AG09319 (cell line): ENCODE data around the gene RGL1.

Experiments
- DNase-seq: peaks from one replicate; pipeline ENCODE4 v3.0.0-alpha.2; 2010; ENCODE audit warnings: low read depth; ENCODE audit errors: extremely low read depth
- TF ChIP-seq, protein P1 (sequence below): IDR thresholded peaks from 2 replicates; pipeline ENCODE4 v1.5.1; 2011; ENCODE audit warnings: low read depth, mild to moderate bottlenecking, inconsistent platforms, low read length, moderate library complexity

Gene RGL1

DNA sequence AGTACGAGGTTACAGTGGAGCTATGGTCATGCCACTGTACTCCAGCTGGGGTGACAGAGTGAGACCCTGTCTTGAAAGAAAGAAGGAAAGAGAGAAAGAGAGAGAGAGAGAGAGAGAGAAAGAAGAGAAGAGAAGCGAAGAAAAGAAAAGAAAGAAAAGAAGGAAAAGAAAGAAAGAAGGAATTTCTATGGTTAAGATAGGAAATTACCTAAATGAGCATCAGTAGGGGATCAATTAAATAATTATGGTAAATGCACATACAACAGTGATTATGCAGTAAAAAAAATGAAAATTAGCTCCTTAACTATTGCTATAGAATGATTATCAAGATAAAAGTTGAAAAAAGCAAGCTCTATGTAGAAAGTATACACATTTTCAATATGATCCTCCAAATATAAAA is 172.8 kb downstream of the RGL1 start:
- no peak for DNase-seq
- TF ChIP-seq, protein P1, sequence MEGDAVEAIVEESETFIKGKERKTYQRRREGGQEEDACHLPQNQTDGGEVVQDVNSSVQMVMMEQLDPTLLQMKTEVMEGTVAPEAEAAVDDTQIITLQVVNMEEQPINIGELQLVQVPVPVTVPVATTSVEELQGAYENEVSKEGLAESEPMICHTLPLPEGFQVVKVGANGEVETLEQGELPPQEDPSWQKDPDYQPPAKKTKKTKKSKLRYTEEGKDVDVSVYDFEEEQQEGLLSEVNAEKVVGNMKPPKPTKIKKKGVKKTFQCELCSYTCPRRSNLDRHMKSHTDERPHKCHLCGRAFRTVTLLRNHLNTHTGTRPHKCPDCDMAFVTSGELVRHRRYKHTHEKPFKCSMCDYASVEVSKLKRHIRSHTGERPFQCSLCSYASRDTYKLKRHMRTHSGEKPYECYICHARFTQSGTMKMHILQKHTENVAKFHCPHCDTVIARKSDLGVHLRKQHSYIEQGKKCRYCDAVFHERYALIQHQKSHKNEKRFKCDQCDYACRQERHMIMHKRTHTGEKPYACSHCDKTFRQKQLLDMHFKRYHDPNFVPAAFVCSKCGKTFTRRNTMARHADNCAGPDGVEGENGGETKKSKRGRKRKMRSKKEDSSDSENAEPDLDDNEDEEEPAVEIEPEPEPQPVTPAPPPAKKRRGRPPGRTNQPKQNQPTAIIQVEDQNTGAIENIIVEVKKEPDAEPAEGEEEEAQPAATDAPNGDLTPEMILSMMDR = no peak
